ENCODE measurements around the gene NPIPA2.
"Not testable (repeated sequence)": the region's sequence is repeated elsewhere in the genome, so short reads cannot be mapped to it uniquely, and the experiment has no call there.

- not testable (repeated sequence) for TF ChIP-seq YY1 (IDR thresholded peaks at IDR 0.05; ENCODE audit: insufficient read depth, insufficient read length); ZNF274 (IDR thresholded peaks at IDR 0.05; ENCODE audit: low read depth, low read length)
Measured at GRCh38 chr16:14792914-14793313, 50.6 kb downstream of the NPIPA2 start.
